ENCODE data around the gene PSD2. TPM values are rescaled to one million over a fixed set of nuclear protein-coding genes. Genes with fewer than 3 reads are reported as not detected.

PSD2 gene
- total RNA-seq, 1 donor from 2014 or later, result not detected

GRCh38 chr5:139881143-139881733, 85.6 kb downstream of the PSD2 start:
- ATAC-seq (ENCODE audit: low read depth) (no peak), DNase-seq (no peak)
- POLR2A ChIA-PET, result no interaction called here
- Mint-ChIP-seq H3K36me3 (ENCODE audit: low read depth) (no peaks in the 10 kb centered on the region), H3K4me1 (peaks cover 3% of the 10 kb centered on the region), H3K27ac (no peak overlapping the region), H3K9me3 (no peaks in the 10 kb centered on the region), H3K27me3 (peaks cover 13% of the 10 kb centered on the region), H3K4me3 (no peak overlapping the region)
- TF ChIP-seq CTCF (IDR thresholded peaks at IDR 0.05), result no peak
- intact Hi-C loops (cut with micrococcal nuclease), result no loop called here
- CTCF ChIA-PET, result interaction anchor here (1.3 kb wide), 1 partner anchor 94 kb away, joined by 3 read pairs; no protein-coding TSS in a partner anchor

- TF ChIP-seq CTCF (IDR thresholded peaks at IDR 0.05), result no peak
- CTCF ChIA-PET, result no interaction called here
- Mint-ChIP-seq H3K27ac (no peak overlapping the region), H3K36me3 (ENCODE audit: low read depth) (no peaks in the 10 kb centered on the region), H3K4me1 (peaks cover 4% of the 10 kb centered on the region), H3K9me3 (no peaks in the 10 kb centered on the region), H3K4me3 (no peak overlapping the region), H3K27me3 (peaks cover 14% of the 10 kb centered on the region)
- intact Hi-C loops (cut with micrococcal nuclease), result no loop called here
- ATAC-seq (ENCODE audit: low read depth) (no peak), DNase-seq (no peak)
- POLR2A ChIA-PET, result no interaction called here
Measured at GRCh38 chr5:139882316-139882715, 86.7 kb downstream of the PSD2 start.

GRCh38 chr5:139882961-139883539, 87.4 kb downstream of the PSD2 start:
- ATAC-seq (ENCODE audit: low read depth) (no peak), DNase-seq (no peak)
- H3K9me3 Mint-ChIP-seq, result no peaks in the 10 kb centered on the region
- POLR2A ChIA-PET, result no interaction called here
- peaks cover 4% of the 10 kb centered on the region for H3K4me1 Mint-ChIP-seq
- H3K27me3 Mint-ChIP-seq, result peaks cover 16% of the 10 kb centered on the region
- TF ChIP-seq CTCF (IDR thresholded peaks at IDR 0.05), result no peak
- H3K36me3 Mint-ChIP-seq (ENCODE audit: low read depth), result no peaks in the 10 kb centered on the region
- CTCF ChIA-PET, result no interaction called here
- no peak overlapping the region for H3K27ac Mint-ChIP-seq
- no peak overlapping the region for H3K4me3 Mint-ChIP-seq
- intact Hi-C loops (cut with micrococcal nuclease), result no loop called here

- H3K27me3 Mint-ChIP-seq, result peaks cover 16% of the 10 kb centered on the region
- H3K27ac Mint-ChIP-seq, result no peak overlapping the region
- no peak overlapping the region for H3K4me3 Mint-ChIP-seq
- H3K36me3 Mint-ChIP-seq (ENCODE audit: low read depth), result no peaks in the 10 kb centered on the region
- CTCF ChIA-PET, result no interaction called here
- intact Hi-C loops (cut with micrococcal nuclease), result no loop called here
- H3K9me3 Mint-ChIP-seq, result no peaks in the 10 kb centered on the region
- TF ChIP-seq CTCF (IDR thresholded peaks at IDR 0.05), result no peak
- H3K4me1 Mint-ChIP-seq, result peaks cover 4% of the 10 kb centered on the region
- ATAC-seq (ENCODE audit: low read depth) (no peak), DNase-seq (no peak)
- POLR2A ChIA-PET, result no interaction called here
Measured at GRCh38 chr5:139884144-139884543, 88.5 kb downstream of the PSD2 start.

- DNase-seq (no peak), ATAC-seq (ENCODE audit: low read depth) (no peak)
- Mint-ChIP-seq H3K27me3 (peaks cover 21% of the 10 kb centered on the region), H3K27ac (no peak overlapping the region), H3K36me3 (ENCODE audit: low read depth) (no peaks in the 10 kb centered on the region), H3K4me3 (no peak overlapping the region), H3K9me3 (peaks cover 3% of the 10 kb centered on the region), H3K4me1 (peaks cover 4% of the 10 kb centered on the region)
- intact Hi-C loops (cut with micrococcal nuclease), result no loop called here
- no peak for TF ChIP-seq CTCF (IDR thresholded peaks at IDR 0.05)
- ChIA-PET CTCF (no interaction called here), POLR2A (no interaction called here)
Measured at GRCh38 chr5:139884734-139885133, 89.1 kb downstream of the PSD2 start.

Measured in activated B cell treated with CpG ODN at 0.5 μM for 24 hours (primary cell).